D721Med (cell line): ENCODE measurements around the gene ARHGEF18.

Source experiments
- DNase-seq: peaks from one replicate; pipeline ENCODE4 v3.0.0; 2011; ENCODE audit warnings: low spot score; ENCODE audit not compliant: insufficient read length
- FAIRE-seq: peaks from 2 replicates; lab custom pipeline; 2011; peaks lifted over from hg19 to GRCh38; lab: Jason Lieb, UNC
- TF ChIP-seq, protein P1 (sequence below): IDR thresholded peaks from 2 replicates; pipeline ENCODE4 v1.5.1; 2012; ENCODE audit warnings: mild to moderate bottlenecking, control low read depth; ENCODE audit not compliant: insufficient read depth; ENCODE audit errors: missing control alignments

The ARHGEF18 gene

GRCh38 chr19:7372810-7373209 is 24.1 kb downstream of the ARHGEF18 start:
- TF ChIP-seq, protein P1, sequence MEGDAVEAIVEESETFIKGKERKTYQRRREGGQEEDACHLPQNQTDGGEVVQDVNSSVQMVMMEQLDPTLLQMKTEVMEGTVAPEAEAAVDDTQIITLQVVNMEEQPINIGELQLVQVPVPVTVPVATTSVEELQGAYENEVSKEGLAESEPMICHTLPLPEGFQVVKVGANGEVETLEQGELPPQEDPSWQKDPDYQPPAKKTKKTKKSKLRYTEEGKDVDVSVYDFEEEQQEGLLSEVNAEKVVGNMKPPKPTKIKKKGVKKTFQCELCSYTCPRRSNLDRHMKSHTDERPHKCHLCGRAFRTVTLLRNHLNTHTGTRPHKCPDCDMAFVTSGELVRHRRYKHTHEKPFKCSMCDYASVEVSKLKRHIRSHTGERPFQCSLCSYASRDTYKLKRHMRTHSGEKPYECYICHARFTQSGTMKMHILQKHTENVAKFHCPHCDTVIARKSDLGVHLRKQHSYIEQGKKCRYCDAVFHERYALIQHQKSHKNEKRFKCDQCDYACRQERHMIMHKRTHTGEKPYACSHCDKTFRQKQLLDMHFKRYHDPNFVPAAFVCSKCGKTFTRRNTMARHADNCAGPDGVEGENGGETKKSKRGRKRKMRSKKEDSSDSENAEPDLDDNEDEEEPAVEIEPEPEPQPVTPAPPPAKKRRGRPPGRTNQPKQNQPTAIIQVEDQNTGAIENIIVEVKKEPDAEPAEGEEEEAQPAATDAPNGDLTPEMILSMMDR: no peak
- DNase-seq: no peak
- FAIRE-seq: no peak

DNA sequence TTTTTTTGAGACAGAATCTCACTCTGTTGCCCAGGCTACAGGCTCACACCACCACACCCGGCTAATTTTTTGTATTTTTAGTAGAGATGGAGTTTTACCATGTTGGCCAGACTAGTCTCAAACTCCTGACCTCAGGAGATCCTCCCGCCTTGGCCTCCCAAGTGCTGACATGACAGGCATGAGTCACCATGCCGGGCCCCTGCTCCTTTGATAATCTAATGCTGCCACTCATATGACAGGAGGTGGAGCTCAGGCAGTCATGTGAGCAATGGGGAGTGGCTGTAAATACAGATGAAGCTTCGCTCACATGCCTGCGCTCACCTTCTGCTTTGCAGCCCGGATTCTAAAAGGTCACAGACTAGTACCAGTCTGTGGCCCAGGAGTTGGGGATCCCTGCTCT is 25.1 kb downstream of the ARHGEF18 start:
- DNase-seq (no peak), FAIRE-seq (no peak)
- TF ChIP-seq, protein P1: no peak

- DNase-seq: no peak
- TF ChIP-seq, protein P1: no peak
- no peak for FAIRE-seq
These were observed 27.6 kb downstream of the ARHGEF18 start for GRCh38 chr19:7376151-7376852.

- FAIRE-seq: no peak
- TF ChIP-seq, protein P1: no peak
- no peak for DNase-seq
These were observed 28.5 kb downstream of the ARHGEF18 start for GRCh38 chr19:7377196-7377595.

GRCh38 chr19:7381073-7381390 is 32.3 kb downstream of the ARHGEF18 start:
- DNase-seq (no peak), FAIRE-seq (no peak)
- TF ChIP-seq, protein P1: no peak

GRCh38 chr19:7382694-7383093 is 34.0 kb downstream of the ARHGEF18 start:
- DNase-seq (no peak), FAIRE-seq (no peak)
- TF ChIP-seq, protein P1: no peak

GRCh38 chr19:7383284-7383683 is 34.5 kb downstream of the ARHGEF18 start:
- FAIRE-seq (no peak), DNase-seq (no peak)
- TF ChIP-seq, protein P1: no peak
